ENCODE results near the gene SLC1A3. TPM values are rescaled to one million over a fixed set of nuclear protein-coding genes. Genes with fewer than 3 reads are reported as not detected.
A peak's percentile ranks its signal among the peaks of the same experiment; 100 is the strongest.

SLC1A3 gene
- total RNA-seq, 1 donor from 2014 or later, result 8.5 TPM

GRCh38 chr5:36610621-36611020 lies 4.2 kb downstream of the SLC1A3 start:
- no peak overlapping the region for H3K27ac ChIP-seq
- H3K4me1 ChIP-seq, result peaks cover 29% of the 10 kb centered on the region
- H3F3A ChIP-seq (ENCODE audit: low read depth), result no peaks in the 10 kb centered on the region
- no peak overlapping the region for H3K9ac ChIP-seq
- no peak for TF ChIP-seq EZH2 (IDR thresholded peaks at IDR 0.05)
- TF ChIP-seq EZH2phosphoT487 (IDR thresholded peaks at IDR 0.05), result no peak
- TF ChIP-seq CTCF (IDR thresholded peaks at IDR 0.05), result no peak
- H3K9me3 ChIP-seq (ENCODE audit: low read depth), result no peaks in the 10 kb centered on the region
- no peak for DNase-seq (ENCODE audit: low spot score)
- H3K9me3 Mint-ChIP-seq, result peaks cover 5% of the 10 kb centered on the region
- H3K27ac Mint-ChIP-seq, result no peak overlapping the region
- H3K4me2 ChIP-seq, result no peak overlapping the region
- peaks cover 43% of the 10 kb centered on the region for H3K36me3 Mint-ChIP-seq
- H3K27me3 Mint-ChIP-seq (ENCODE audit: insufficient read depth, low read depth), result no peaks in the 10 kb centered on the region
- no peaks in the 10 kb centered on the region for H4K20me1 ChIP-seq (ENCODE audit: low read depth)
- H3K36me3 ChIP-seq, result no peaks in the 10 kb centered on the region
- no peak overlapping the region for H2AFZ ChIP-seq (replicated peaks)
- H3K4me3 ChIP-seq, result no peak overlapping the region
- H3K79me2 ChIP-seq (ENCODE audit: low read depth), result peaks cover 2% of the 10 kb centered on the region
- H3K4me1 Mint-ChIP-seq, result peaks cover 27% of the 10 kb centered on the region
- H3K4me3 Mint-ChIP-seq, result peak overlapping the region; percentile 18
- no peaks in the 10 kb centered on the region for H3K27me3 ChIP-seq

GRCh38 chr5:36611520-36612274 lies 5.3 kb downstream of the SLC1A3 start:
- Mint-ChIP-seq H3K4me1 (peaks cover 21% of the 10 kb centered on the region), H3K4me3 (no peak overlapping the region), H3K36me3 (peaks cover 48% of the 10 kb centered on the region), H3K27me3 (ENCODE audit: insufficient read depth, low read depth) (no peaks in the 10 kb centered on the region), H3K9me3 (peaks cover 5% of the 10 kb centered on the region), H3K27ac (no peak overlapping the region)
- no peak overlapping the region for H3K9ac ChIP-seq
- no peak overlapping the region for H3K4me2 ChIP-seq
- no peaks in the 10 kb centered on the region for H3K9me3 ChIP-seq (ENCODE audit: low read depth)
- H3K36me3 ChIP-seq, result no peaks in the 10 kb centered on the region
- H3K27me3 ChIP-seq, result no peaks in the 10 kb centered on the region
- no peaks in the 10 kb centered on the region for H4K20me1 ChIP-seq (ENCODE audit: low read depth)
- H3K4me1 ChIP-seq, result peaks cover 26% of the 10 kb centered on the region
- no peak overlapping the region for H3K4me3 ChIP-seq
- no peaks in the 10 kb centered on the region for H3F3A ChIP-seq (ENCODE audit: low read depth)
- DNase-seq (ENCODE audit: low spot score), result no peak
- H3K27ac ChIP-seq, result no peak overlapping the region
- TF ChIP-seq EZH2 (IDR thresholded peaks at IDR 0.05) (no peak), EZH2phosphoT487 (IDR thresholded peaks at IDR 0.05) (no peak), CTCF (IDR thresholded peaks at IDR 0.05) (no peak)
- peaks cover 2% of the 10 kb centered on the region for H3K79me2 ChIP-seq (ENCODE audit: low read depth)
- no peak overlapping the region for H2AFZ ChIP-seq (replicated peaks)

GRCh38 chr5:36613241-36613640 lies 6.8 kb downstream of the SLC1A3 start:
- peaks cover 48% of the 10 kb centered on the region for H3K36me3 Mint-ChIP-seq
- H3K27me3 Mint-ChIP-seq (ENCODE audit: insufficient read depth, low read depth), result no peaks in the 10 kb centered on the region
- no peaks in the 10 kb centered on the region for H4K20me1 ChIP-seq (ENCODE audit: low read depth)
- no peaks in the 10 kb centered on the region for H3K79me2 ChIP-seq (ENCODE audit: low read depth)
- no peak overlapping the region for H3K4me2 ChIP-seq
- no peaks in the 10 kb centered on the region for H3K27me3 ChIP-seq
- no peak overlapping the region for H3K4me3 Mint-ChIP-seq
- H3K27ac Mint-ChIP-seq, result no peak overlapping the region
- peaks cover 12% of the 10 kb centered on the region for H3K4me1 Mint-ChIP-seq
- no peak overlapping the region for H3K4me3 ChIP-seq
- H3K9me3 Mint-ChIP-seq, result peaks cover 5% of the 10 kb centered on the region
- H3F3A ChIP-seq (ENCODE audit: low read depth), result no peaks in the 10 kb centered on the region
- TF ChIP-seq EZH2phosphoT487 (IDR thresholded peaks at IDR 0.05) (no peak), EZH2 (IDR thresholded peaks at IDR 0.05) (no peak), CTCF (IDR thresholded peaks at IDR 0.05) (no peak)
- H2AFZ ChIP-seq (replicated peaks), result no peak overlapping the region
- no peak overlapping the region for H3K9ac ChIP-seq
- peaks cover 28% of the 10 kb centered on the region for H3K4me1 ChIP-seq
- H3K9me3 ChIP-seq (ENCODE audit: low read depth), result no peaks in the 10 kb centered on the region
- no peak for DNase-seq (ENCODE audit: low spot score)
- H3K27ac ChIP-seq, result no peak overlapping the region
- H3K36me3 ChIP-seq, result no peaks in the 10 kb centered on the region
